Activated CD4-positive, alpha-beta T cell treated with anti-CD3 and anti-CD28 coated beads, Interleukin-2, amount 50 U/mL, for 1 hour (primary cell): ENCODE data around the gene PRR5.
A peak's percentile ranks its signal among the peaks of the same experiment; 100 is the strongest.

Experiments
- DNase-seq: peaks from one replicate; pipeline ENCODE4 v3.0.0-alpha.2; 2020

Gene PRR5

GRCh38 chr22:44693756-44694155 is 8.2 kb upstream of the PRR5 start:
- no peak for DNase-seq

- DNase-seq: peak; percentile 84
Measured at GRCh38 chr22:44697423-44698141, 4.4 kb upstream of the PRR5 start.

GRCh38 chr22:44698531-44699421 is 3.2 kb upstream of the PRR5 start:
- no peak for DNase-seq

GRCh38 chr22:44700456-44700855 is 1.5 kb upstream of the PRR5 start:
- no peak for DNase-seq

- DNase-seq: no peak
Measured at GRCh38 chr22:44701187-44701790, 715 bp upstream of the PRR5 start.

DNA sequence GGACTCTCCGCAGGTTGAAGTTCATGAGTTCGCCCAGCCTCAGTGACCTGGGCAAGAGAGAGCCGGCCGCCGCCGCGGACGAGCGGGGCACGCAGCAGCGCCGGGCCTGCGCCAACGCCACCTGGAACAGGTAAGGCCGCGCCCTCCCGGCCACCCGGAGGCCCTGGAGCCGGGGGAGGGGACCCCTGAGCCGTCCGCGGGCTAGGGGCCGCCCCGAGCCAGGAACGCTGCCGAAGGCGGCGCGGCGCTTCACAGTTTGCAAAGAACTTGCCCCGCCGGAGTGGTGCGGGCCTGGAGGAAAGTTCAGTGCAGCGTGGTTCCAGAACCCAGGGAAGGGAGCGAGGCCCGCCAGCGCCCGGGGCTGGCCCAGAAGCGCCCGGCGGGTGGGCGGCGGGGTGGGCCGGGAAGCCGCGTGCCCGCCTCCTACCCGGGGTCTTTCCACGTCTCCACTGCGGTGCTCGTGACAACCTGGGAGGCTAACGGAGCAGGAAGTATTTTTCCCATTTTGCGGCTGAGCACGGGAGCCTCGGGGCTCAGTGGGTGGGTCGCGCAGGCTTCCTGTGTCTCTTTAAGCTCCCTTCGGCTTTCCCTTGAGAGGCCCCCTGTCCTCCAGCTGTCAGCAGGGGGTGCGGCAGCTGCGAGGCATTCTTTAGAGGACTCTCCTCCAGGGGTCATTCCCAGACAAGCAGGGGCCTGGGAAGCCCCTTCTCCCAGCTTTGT is 635 bp downstream of the PRR5 start:
- peak; percentile 21 for DNase-seq

- no peak for DNase-seq
Measured at GRCh38 chr22:44703255-44703870, 1.4 kb downstream of the PRR5 start.

DNA sequence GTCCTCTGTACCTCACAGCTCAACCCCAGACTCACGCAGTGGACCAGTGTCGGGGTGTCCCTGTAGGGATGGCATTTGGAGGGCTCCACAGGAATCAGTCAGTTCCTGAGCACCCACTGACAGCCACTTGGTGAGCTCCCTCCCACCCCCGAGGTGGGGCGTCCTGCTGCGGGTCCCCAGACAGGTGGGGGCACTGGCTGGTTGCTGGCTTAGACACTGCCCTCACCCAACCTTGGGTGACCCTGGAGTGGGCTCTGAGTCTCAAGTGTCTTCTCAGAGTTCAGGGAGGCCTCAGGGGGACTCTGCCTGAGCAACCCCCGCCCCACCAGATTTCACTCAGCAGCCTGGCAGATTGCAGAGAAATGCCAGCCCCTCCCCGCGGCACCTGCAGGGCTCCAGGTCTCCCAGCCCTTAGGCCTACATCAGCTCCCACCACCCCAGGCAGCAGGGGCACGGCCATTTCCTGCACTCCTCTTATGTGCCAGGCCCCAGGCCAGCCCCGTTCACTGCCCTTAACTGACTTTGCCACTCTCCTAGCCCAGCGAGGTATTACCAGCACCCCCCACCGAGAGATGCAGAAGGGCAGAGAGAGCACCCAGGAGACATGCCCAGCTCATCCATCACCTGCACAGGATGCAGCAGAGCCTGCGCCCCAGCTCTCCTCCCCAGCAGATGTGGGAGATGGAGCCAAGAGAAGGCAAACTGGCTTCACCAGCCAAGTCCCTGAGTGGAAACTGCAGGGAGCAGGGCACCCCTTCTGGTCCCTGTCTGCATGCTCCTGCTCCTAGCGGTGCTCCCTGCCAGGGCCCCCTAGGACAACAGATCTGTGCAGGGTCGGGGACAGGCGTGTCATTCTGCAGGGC is 2.4 kb downstream of the PRR5 start:
- DNase-seq: no peak

GRCh38 chr22:44705022-44705297 is 3.0 kb downstream of the PRR5 start:
- no peak for DNase-seq

DNA sequence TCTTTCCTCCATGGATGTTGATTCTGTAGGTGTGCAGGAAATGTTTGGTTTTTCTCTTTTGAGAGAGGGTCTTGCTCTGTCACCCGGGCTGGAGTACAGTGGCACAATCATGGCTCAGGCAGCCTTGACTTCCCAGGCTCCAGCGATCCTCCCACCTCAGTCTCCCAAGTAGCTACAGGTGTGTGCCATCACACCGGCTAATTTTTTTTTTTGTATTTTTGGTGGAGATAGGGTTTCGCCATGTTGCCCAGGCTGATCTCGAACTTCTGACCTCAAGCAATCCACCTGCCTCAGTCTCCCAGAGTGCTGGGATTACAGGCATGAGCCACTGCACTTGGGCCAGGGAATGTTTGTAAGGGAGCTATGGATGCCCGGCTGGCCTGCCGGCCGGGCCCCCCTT is 4.5 kb downstream of the PRR5 start:
- no peak for DNase-seq

DNA sequence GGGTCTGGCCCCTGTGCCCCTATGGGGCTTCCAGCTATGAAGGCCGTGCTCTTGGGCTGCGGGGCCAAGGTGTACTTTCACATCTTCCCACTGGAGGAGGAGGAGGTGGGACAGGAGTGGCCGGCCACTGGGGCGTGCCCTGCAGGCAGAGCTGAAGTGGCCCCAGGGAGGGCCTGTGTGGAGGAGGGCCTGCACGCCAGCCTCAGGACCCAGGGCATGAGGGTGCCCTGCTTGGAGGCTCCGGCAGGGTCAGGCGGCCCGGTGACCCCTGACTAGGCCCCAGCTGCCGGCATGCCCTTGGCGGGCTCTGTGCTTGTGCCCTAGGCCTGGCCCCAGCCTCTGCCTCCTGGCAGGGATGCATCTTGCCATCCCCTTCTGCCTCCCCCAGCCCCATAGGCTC is 5.2 kb downstream of the PRR5 start:
- DNase-seq: no peak

DNA sequence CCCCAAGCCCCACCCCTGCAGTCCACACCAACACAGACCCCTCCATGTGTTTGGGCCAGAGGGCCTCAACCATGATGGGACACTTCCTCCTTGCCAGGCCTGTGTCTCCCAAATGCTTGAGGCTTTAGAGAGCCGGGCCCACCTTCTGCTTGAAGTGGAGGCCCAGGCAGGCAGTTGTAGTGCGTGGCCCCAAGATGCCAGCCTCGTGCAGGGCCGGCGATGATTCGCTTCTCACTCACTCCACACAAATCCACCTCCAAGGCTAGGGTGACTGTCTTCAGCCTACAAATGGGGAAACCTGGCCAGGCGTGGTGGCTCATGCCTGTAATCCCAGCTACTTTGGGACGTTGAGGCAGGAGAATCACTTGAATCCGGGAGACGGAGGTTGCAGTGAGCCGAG is 5.7 kb downstream of the PRR5 start:
- no peak for DNase-seq

DNA sequence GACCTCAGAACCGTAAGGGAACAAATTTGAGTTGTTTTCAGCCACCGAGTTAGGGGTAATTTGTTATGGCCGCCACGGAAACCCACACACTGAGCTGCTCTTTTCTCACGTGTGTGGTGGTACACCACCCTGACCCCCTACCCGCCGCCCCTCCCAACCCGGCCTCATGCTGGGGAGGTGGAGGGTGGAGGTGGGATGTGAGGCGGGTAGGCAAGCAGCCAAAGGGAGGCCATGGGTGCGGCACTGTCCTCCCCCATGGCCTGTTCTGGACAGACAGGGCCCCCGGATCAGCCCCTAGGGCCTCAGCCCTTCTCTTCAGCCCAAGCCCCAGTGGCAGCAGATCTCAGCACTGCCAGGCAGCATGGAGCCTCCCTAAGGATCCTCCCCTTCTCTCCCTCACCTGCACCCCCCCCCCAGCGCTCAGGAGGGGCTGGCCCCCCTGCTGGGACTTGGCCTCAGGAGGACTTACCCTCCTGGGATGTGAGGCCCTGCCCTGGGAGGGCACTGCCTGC is 7.9 kb downstream of the PRR5 start:
- DNase-seq: no peak

GRCh38 chr22:44710474-44711240 is 8.7 kb downstream of the PRR5 start:
- no peak for DNase-seq

- DNase-seq: no peak
Measured at GRCh38 chr22:44711241-44711560, 9.2 kb downstream of the PRR5 start.

GRCh38 chr22:44711690-44712555 is 9.9 kb downstream of the PRR5 start:
- no peak for DNase-seq

DNA sequence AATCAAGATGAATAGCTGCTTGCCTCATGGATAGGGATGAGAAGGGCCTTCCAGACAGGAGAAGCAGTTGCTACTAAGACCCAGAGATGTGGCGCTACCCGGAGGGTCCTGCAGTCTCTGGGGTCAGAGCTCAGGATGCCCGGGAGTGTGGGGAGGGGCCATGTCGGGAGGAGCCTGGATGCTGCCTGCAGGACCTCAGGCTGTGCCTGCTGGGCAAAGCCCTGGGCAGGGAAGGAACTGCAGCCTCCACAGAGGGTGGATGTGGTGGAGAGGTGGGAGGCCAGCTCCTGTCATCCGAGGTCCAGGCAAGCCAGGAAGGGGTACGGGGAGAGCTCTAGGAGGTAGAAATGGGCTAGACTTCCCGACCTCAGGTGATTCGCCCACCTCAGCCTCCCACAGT is 11.0 kb downstream of the PRR5 start:
- no peak for DNase-seq

GRCh38 chr22:44714703-44715350 is 12.8 kb downstream of the PRR5 start:
- no peak for DNase-seq

GRCh38 chr22:44718418-44718817 is 16.4 kb downstream of the PRR5 start:
- DNase-seq: no peak
